ENCODE results near the gene CDS1. TPM values are rescaled to one million over a fixed set of nuclear protein-coding genes. Genes with fewer than 3 reads are reported as not detected.

Gene CDS1
- total and polyA plus RNA-seq, 2 donors (not counting 3 experiments of a cell fraction or from before 2014, with no cell fraction given): 0.01 TPM; not detected in 1

DNA sequence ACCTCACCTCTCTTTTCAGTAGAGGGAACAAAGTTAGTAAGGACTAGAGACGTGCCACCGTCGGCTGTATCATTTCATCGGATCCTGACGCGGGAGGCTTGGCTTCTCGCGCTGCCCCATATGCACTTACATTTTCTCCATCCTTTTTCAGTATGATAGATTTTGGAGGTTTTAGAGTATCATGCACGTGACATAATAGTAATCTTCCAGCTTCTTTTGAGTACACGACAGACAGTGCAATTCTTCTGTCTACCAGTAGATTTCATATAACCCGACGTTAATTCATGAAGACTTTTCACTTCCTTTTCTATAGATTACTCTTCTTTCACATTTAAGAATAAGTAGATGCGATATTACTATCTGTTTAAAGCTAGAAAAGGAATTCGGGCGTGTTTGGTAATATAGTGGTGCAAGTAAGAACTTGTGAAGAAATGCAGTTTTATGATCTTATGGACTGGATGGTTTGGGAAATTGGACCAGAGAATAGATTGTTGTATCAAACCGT, 1.0 kb downstream of the CDS1 start:
- TF ChIP-seq MYC (IDR thresholded peaks at IDR 0.05; ENCODE audit: low read depth, low read length): no peak
- TF ChIP-seq, protein P1, sequence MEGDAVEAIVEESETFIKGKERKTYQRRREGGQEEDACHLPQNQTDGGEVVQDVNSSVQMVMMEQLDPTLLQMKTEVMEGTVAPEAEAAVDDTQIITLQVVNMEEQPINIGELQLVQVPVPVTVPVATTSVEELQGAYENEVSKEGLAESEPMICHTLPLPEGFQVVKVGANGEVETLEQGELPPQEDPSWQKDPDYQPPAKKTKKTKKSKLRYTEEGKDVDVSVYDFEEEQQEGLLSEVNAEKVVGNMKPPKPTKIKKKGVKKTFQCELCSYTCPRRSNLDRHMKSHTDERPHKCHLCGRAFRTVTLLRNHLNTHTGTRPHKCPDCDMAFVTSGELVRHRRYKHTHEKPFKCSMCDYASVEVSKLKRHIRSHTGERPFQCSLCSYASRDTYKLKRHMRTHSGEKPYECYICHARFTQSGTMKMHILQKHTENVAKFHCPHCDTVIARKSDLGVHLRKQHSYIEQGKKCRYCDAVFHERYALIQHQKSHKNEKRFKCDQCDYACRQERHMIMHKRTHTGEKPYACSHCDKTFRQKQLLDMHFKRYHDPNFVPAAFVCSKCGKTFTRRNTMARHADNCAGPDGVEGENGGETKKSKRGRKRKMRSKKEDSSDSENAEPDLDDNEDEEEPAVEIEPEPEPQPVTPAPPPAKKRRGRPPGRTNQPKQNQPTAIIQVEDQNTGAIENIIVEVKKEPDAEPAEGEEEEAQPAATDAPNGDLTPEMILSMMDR (IDR thresholded peaks at IDR 0.05; ENCODE audit: extremely low read depth in 1 of 2, insufficient read depth in 1 of 2, low read depth in 1 of 2, low read length in 2 of 2): no peak
- no peak for TF ChIP-seq JUN (IDR thresholded peaks at IDR 0.05; ENCODE audit: borderline replicate concordance, insufficient read depth, insufficient read length, low read depth)
- peak; percentile 90 for TF ChIP-seq EZH2 (IDR thresholded peaks at IDR 0.05; ENCODE audit: borderline replicate concordance, low read depth, low read length, severe bottlenecking)
- TF ChIP-seq POLR2A (IDR thresholded peaks at IDR 0.05; ENCODE audit: low read depth, low read length): no peak
- TF ChIP-seq, protein P2, sequence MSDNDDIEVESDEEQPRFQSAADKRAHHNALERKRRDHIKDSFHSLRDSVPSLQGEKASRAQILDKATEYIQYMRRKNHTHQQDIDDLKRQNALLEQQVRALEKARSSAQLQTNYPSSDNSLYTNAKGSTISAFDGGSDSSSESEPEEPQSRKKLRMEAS (IDR thresholded peaks at IDR 0.05; ENCODE audit: insufficient read depth, insufficient read length): no peak
- no peak for TF ChIP-seq POLR2AphosphoS5 (IDR thresholded peaks at IDR 0.05; ENCODE audit: insufficient read depth, low read depth, low read length)
- Histone ChIP-seq H3K27ac (ENCODE audit: insufficient read depth, low read depth, low read length) (no peak overlapping the region), H3K9me3 (replicated peaks; ENCODE audit: control insufficient read depth, insufficient read depth, low read length) (no peaks in the 10 kb centered on the region), H3K36me3 (ENCODE audit: control insufficient read depth in 2 of 2, extremely low read depth in 1 of 2, insufficient read depth in 2 of 2, low read length in 2 of 2) (no peaks in the 10 kb centered on the region), H3K27me3 (ENCODE audit: control insufficient read depth in 2 of 2, insufficient read depth in 2 of 2, low read length in 2 of 2) (peaks cover 47 to 66% of the 10 kb centered on the region in 2 experiments), H3K4me3 (replicated peaks in 1 of 3; ENCODE audit: insufficient read depth in 1 of 3, low read depth in 1 of 3, low read length in 3 of 3) (no peak overlapping the region), H3K9me1 (replicated peaks; ENCODE audit: control insufficient read depth, extremely low read depth, insufficient read depth, low read length) (no peaks in the 10 kb centered on the region), H3K79me2 (ENCODE audit: control insufficient read depth, insufficient read depth, low read length) (no peaks in the 10 kb centered on the region), H4K20me1 (replicated peaks; ENCODE audit: control insufficient read depth, extremely low read depth, insufficient read depth, low read length) (no peaks in the 10 kb centered on the region), H3K4me2 (ENCODE audit: insufficient read depth, low read length) (no peak overlapping the region), H3K9ac (replicated peaks; ENCODE audit: extremely low read depth, insufficient read depth, low read length) (no peak overlapping the region), H3K4me1 (ENCODE audit: control insufficient read depth, extremely low read depth, insufficient read depth, low read length) (peaks cover 13% of the 10 kb centered on the region), H2AFZ (ENCODE audit: low read depth, low read length) (peak overlapping the region; percentile 8)
- ChIA-PET CTCF (interaction anchor here (0.9 kb wide), 1 partner anchor 10 kb away, joined by 3 read pairs; no protein-coding TSS in a partner anchor), POLR2A (no interaction called here)
- DNase-seq (ENCODE audit: low read depth, low spot score) (no peak), FAIRE-seq (peak; percentile 46)
- intact Hi-C loops (cut with micrococcal nuclease) (loop anchor here (5.0 kb wide), 1 partner anchor 82 kb away; no protein-coding TSS in a partner anchor), dilution Hi-C loops (cut with MboI; ENCODE audit: extremely low pct_ligation_motif_present, low sequenced_read_pairs) (no loop called here)
- no TSS peak for BruUV-seq (replicated peaks)
